Ectodermal cell (in vitro differentiated cells): ENCODE data around the gene DEPP1.

Source experiments
- H3K27ac ChIP-seq: 2 replicates; pipeline ENCODE4 v1.7.0; 2013; ENCODE audit warnings: mild to moderate bottlenecking, low read depth, low read length; ENCODE audit not compliant: insufficient read depth, poor library complexity, severe bottlenecking
- H3K27me3 ChIP-seq: 2 replicates; pipeline ENCODE4 v1.7.0; 2013; ENCODE audit warnings: mild to moderate bottlenecking, low read length; ENCODE audit not compliant: insufficient read depth, control insufficient read depth, poor library complexity, severe bottlenecking
- H3K36me3 ChIP-seq: one replicate; pipeline ENCODE4 v1.7.0; 2013; ENCODE audit warnings: low read length; ENCODE audit not compliant: control insufficient read depth, insufficient read depth
- H3K4me1 ChIP-seq: one replicate; pipeline ENCODE4 v1.7.0; 2013; ENCODE audit warnings: low read length; ENCODE audit not compliant: control insufficient read depth, insufficient read depth
- H3K4me3 ChIP-seq: 2 replicates; pipeline ENCODE4 v1.7.0; 2013; ENCODE audit warnings: low read depth, low read length, control low read depth; ENCODE audit not compliant: insufficient read depth
- H3K9me3 ChIP-seq: 2 replicates; pipeline ENCODE4 v1.7.0; 2013; ENCODE audit warnings: mild to moderate bottlenecking, low read length, moderate library complexity; ENCODE audit not compliant: control insufficient read depth
- WGBS, 2 experiments: methylation state at CpG; one replicate each; pipeline ENCODE4 v1.1.7; 2013; ENCODE audit warnings: missing lambda C conversion rate in 2 of 2; 5-methylcytosine and 5-hydroxymethylcytosine counted together

The DEPP1 gene

GRCh38 chr10:44973323-44974081 is 5.1 kb downstream of the DEPP1 start:
- 51 to 53% methylated on average over 18 of the region's 18 CpGs for WGBS, 2 experiments

GRCh38 chr10:44972874-44973306 is 5.7 kb downstream of the DEPP1 start:
- H3K27me3 ChIP-seq, result peaks cover 21% of the 10 kb centered on the region
- no peak overlapping the region for H3K4me3 ChIP-seq
- no peaks in the 10 kb centered on the region for H3K9me3 ChIP-seq
- no peak overlapping the region for H3K27ac ChIP-seq
- H3K4me1 ChIP-seq, result peaks cover 13% of the 10 kb centered on the region
- 80 to 89% methylated on average over 6 of the region's 6 CpGs for WGBS, 2 experiments
- no peaks in the 10 kb centered on the region for H3K36me3 ChIP-seq

More at GRCh38 chr10:44973323-44974081, 5.1 kb downstream of the DEPP1 start:
- Histone ChIP-seq H3K36me3 (no peaks in the 10 kb centered on the region), H3K27me3 (peaks cover 21% of the 10 kb centered on the region), H3K27ac (no peak overlapping the region), H3K4me3 (no peak overlapping the region), H3K4me1 (peaks cover 18% of the 10 kb centered on the region), H3K9me3 (no peaks in the 10 kb centered on the region)

GRCh38 chr10:44971935-44972757 is 6.5 kb downstream of the DEPP1 start:
- Histone ChIP-seq H3K4me1 (peaks cover 13% of the 10 kb centered on the region), H3K27me3 (peaks cover 21% of the 10 kb centered on the region), H3K4me3 (no peak overlapping the region), H3K27ac (no peak overlapping the region), H3K36me3 (no peaks in the 10 kb centered on the region), H3K9me3 (no peaks in the 10 kb centered on the region)
- WGBS, 2 experiments, result 91 to 93% methylated on average over 12 of the region's 12 CpGs

DNA sequence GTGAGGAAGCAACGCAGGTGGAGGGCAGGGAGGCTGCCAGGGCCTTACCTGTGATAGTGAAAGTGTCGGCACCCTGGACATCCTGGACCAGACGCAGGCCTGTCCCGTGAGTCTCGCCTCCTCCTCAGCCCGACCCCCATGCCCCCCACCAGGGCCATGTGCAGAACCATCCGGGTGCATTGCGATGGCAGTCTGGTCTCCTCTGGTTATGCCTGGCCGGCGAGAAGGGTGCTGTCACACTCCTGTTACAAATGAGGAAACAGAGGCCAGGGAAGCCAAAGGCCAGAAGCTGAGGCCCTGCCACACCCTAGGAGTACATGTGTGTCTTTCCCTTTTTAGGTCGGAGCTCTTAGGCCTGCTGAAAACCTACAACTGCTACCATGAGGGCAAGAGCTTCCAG is 7.2 kb downstream of the DEPP1 start:
- H3K27ac ChIP-seq, result no peak overlapping the region
- H3K27me3 ChIP-seq, result peaks cover 21% of the 10 kb centered on the region
- peaks cover 13% of the 10 kb centered on the region for H3K4me1 ChIP-seq
- 94% methylated on average over 11 of the region's 11 CpGs for WGBS, 2 experiments
- no peaks in the 10 kb centered on the region for H3K9me3 ChIP-seq
- H3K36me3 ChIP-seq, result no peaks in the 10 kb centered on the region
- H3K4me3 ChIP-seq, result no peak overlapping the region

DNA sequence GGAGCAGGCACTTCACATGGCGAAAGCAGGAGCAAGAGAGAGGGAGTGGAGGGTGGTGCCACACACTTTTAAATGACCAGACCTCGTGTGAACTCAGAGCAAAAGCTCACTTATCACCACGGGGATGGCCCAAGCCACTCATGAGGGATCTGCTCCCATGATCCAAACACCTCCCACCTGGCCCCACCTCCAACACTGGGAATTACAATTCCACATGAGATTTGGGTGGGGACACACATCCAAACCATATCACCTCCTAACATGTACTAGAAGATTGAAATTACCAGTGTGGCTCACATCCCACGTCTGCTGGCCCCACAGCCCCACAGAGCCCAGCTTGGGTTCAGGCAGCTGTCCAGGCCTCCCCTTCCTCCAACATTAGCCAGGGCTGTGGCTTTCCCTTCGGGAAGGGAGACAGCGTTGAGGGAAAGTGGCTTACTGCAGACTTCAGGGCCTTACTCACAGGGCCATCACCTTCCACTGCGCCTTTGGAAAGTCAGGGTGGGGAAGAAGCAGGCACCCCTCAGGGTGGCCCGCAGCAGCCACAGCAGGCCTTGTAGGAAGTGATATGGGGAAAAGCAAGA is 7.7 kb downstream of the DEPP1 start:
- H3K9me3 ChIP-seq, result no peaks in the 10 kb centered on the region
- peaks cover 15% of the 10 kb centered on the region for H3K4me1 ChIP-seq
- H3K36me3 ChIP-seq, result no peaks in the 10 kb centered on the region
- 90 to 93% methylated on average over 8 of the region's 8 CpGs for WGBS, 2 experiments
- no peak overlapping the region for H3K4me3 ChIP-seq
- peaks cover 19% of the 10 kb centered on the region for H3K27me3 ChIP-seq
- no peak overlapping the region for H3K27ac ChIP-seq

DNA sequence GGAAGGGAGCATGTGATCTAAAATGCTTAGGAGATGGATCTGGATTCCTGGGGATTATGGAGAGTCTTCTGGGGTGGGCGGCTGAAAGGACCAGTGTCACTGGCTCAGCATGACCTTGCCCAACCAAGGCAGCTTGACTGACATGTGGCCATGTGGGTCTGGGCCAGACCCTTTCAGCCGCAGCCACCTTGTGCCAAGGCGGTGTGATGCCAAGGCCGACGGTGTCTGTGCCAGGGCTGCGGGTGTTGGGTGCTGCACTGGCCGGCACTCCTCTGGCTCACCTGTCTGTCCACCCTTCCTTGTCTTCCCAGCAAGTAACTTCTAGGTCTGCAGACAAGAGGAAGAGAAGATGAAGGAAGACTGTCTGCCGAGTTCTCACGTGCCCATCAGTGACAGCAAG is 8.8 kb downstream of the DEPP1 start:
- H3K4me1 ChIP-seq, result peaks cover 26% of the 10 kb centered on the region
- peaks cover 13% of the 10 kb centered on the region for H3K27me3 ChIP-seq
- H3K4me3 ChIP-seq, result no peak overlapping the region
- H3K36me3 ChIP-seq, result no peaks in the 10 kb centered on the region
- WGBS, 2 experiments, result 92 to 96% methylated on average over 9 of the region's 9 CpGs
- H3K9me3 ChIP-seq, result no peaks in the 10 kb centered on the region
- H3K27ac ChIP-seq, result no peak overlapping the region

GRCh38 chr10:44968500-44969400 is 9.9 kb downstream of the DEPP1 start:
- Histone ChIP-seq H3K27me3 (peaks cover 3% of the 10 kb centered on the region), H3K27ac (no peak overlapping the region), H3K4me1 (peaks cover 31% of the 10 kb centered on the region), H3K9me3 (no peaks in the 10 kb centered on the region), H3K4me3 (no peak overlapping the region), H3K36me3 (no peaks in the 10 kb centered on the region)
- 90 to 93% methylated on average over 11 of the region's 11 CpGs for WGBS, 2 experiments

DNA sequence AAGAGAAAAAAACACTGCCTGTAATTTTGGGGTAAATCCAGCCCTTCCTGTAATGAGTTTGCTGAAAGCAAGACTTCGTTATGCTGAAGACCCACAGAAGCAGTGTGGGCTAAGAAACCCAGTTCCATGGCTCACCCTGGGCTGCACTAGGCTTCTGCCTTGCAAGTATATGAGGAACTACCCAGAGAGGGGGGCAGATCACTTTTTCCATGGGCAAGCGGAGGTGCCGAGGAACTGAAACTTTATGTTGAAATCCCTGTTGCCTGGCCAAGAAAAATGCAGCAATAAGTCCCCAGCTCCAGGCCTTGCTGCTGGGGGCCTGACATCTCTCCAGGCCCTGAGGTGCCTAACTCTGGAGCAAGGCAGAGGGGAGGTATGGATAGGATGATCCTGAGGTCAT is 10.5 kb downstream of the DEPP1 start:
- H3K27me3 ChIP-seq, result no peaks in the 10 kb centered on the region
- WGBS, 2 experiments, result 90 to 91% methylated on average over 3 of the region's 3 CpGs
- no peaks in the 10 kb centered on the region for H3K9me3 ChIP-seq
- peaks cover 32% of the 10 kb centered on the region for H3K4me1 ChIP-seq
- H3K4me3 ChIP-seq, result no peak overlapping the region
- H3K36me3 ChIP-seq, result no peaks in the 10 kb centered on the region
- no peak overlapping the region for H3K27ac ChIP-seq

- Histone ChIP-seq H3K27me3 (no peaks in the 10 kb centered on the region), H3K9me3 (no peaks in the 10 kb centered on the region), H3K4me1 (peaks cover 35% of the 10 kb centered on the region), H3K4me3 (no peak overlapping the region), H3K36me3 (no peaks in the 10 kb centered on the region), H3K27ac (no peak overlapping the region)
- WGBS, 2 experiments, result 84 to 92% methylated on average over 3 to 4 of the region's 4 CpGs
These were observed 11.0 kb downstream of the DEPP1 start for GRCh38 chr10:44967616-44968015.
